Endothelial cell of umbilical vein (primary cell): ENCODE measurements around the gene ZBTB7C.

Experiments used
- CTCF ChIP-seq, 2 donors: IDR thresholded peaks; 1 replicate in 1 of 2; 2 replicates in 1 of 2; pipeline ENCODE4 v1.5.1; 2011; ENCODE audit warnings: low read length in 2 of 2, mild to moderate bottlenecking in 2 of 2, moderate library complexity in 2 of 2, control low read depth in 1 of 2, inconsistent platforms in 1 of 2, low read depth in 1 of 2; ENCODE audit not compliant: insufficient read depth in 1 of 2; ENCODE audit errors: extremely low read depth in 1 of 2
- EZH2 ChIP-seq: IDR thresholded peaks from 2 replicates; pipeline ENCODE4 v1.6.1; 2012; ENCODE audit warnings: borderline replicate concordance, low read depth, mild to moderate bottlenecking, moderate library complexity, low read length, inconsistent platforms; ENCODE audit not compliant: severe bottlenecking
- FOS ChIP-seq: IDR thresholded peaks from 2 replicates; pipeline ENCODE4 v1.6.1; 2011; ENCODE audit warnings: mild to moderate bottlenecking, low read length, moderate library complexity, borderline replicate concordance; ENCODE audit not compliant: insufficient read depth
- GATA2 ChIP-seq: IDR thresholded peaks from 2 replicates; pipeline ENCODE4 v1.7.0; 2011; ENCODE audit warnings: low read depth, mild to moderate bottlenecking, moderate library complexity, mixed read lengths, low read length; ENCODE audit not compliant: insufficient read length, insufficient read depth
- JUN ChIP-seq: IDR thresholded peaks from 2 replicates; pipeline ENCODE4 v1.6.1; 2011; ENCODE audit warnings: borderline replicate concordance, low read depth; ENCODE audit not compliant: insufficient read length, insufficient read depth
- MYC ChIP-seq: IDR thresholded peaks from one replicate; pipeline ENCODE4 v1.6.1; 2011; ENCODE audit warnings: mild to moderate bottlenecking, low read depth, low read length
- POLR2A ChIP-seq: IDR thresholded peaks from 2 replicates; pipeline ENCODE4 v1.6.1; 2012; ENCODE audit warnings: low read depth, mild to moderate bottlenecking, control low read depth, low read length
- POLR2AphosphoS5 ChIP-seq: IDR thresholded peaks from 2 replicates; pipeline ENCODE4 v1.6.1; 2012; ENCODE audit warnings: low read depth, mild to moderate bottlenecking, control low read depth, low read length, moderate library complexity; ENCODE audit not compliant: insufficient read depth

GRCh38 chr18:47987388-47987699 lies 421.8 kb downstream of the ZBTB7C start:
- TF ChIP-seq POLR2A = no peak
- no peak for TF ChIP-seq CTCF (IDR thresholded peaks at IDR 0.05; ENCODE audit: extremely low read depth in 1 of 2, insufficient read depth in 1 of 2, low read depth in 1 of 2, low read length in 2 of 2)
- no peak for TF ChIP-seq POLR2AphosphoS5
- TF ChIP-seq GATA2 = no peak
- no peak for TF ChIP-seq JUN
- no peak for TF ChIP-seq MYC
- TF ChIP-seq EZH2 = no peak
- no peak for TF ChIP-seq FOS
